Left ventricle myocardium inferior (tissue), 1 donor: ENCODE data around the gene EXPH5. TPM values are rescaled to one million over a fixed set of nuclear protein-coding genes. Genes with fewer than 3 reads are reported as not detected.

Experiments
- DNase-seq: peaks from one replicate; pipeline ENCODE4 v3.0.0-alpha.2; 2020
- H3K27ac ChIP-seq: fragments of 200-600 bp; replicated peaks from 2 replicates; pipeline ENCODE4 v1.8.0; 2021
- H3K27me3 ChIP-seq: fragments of 200-600 bp; 2 replicates; pipeline ENCODE4 v1.8.0; 2021; ENCODE audit warnings: low read depth
- H3K36me3 ChIP-seq: fragments of 200-600 bp; 2 replicates; pipeline ENCODE4 v1.8.0; 2021
- H3K4me1 ChIP-seq: fragments of 200-600 bp; 2 replicates; pipeline ENCODE4 v1.8.0; 2021
- H3K4me3 ChIP-seq: fragments of 200-600 bp; 2 replicates; pipeline ENCODE4 v1.8.0; 2021; ENCODE audit warnings: mild to moderate bottlenecking, moderate library complexity
- H3K9me3 ChIP-seq: fragments of 200-600 bp; replicated peaks from 2 replicates; pipeline ENCODE4 v1.8.0; 2021
- CTCF ChIP-seq: fragments of 200-600 bp; IDR thresholded peaks from 2 replicates; pipeline ENCODE4 v1.8.0; 2021; ENCODE audit warnings: antibody characterized with exemption, mild to moderate bottlenecking, borderline replicate concordance
- intact Hi-C: fragments of 100-400 bp; cut with micrococcal nuclease; formaldehyde crosslinking; loops from one replicate; pipeline ENCODE4 v1.11.0; 2022
- total RNA-seq: library from RNA; stranded (reverse); fragmentation: NEBNext Ultra II Directional; extraction: Animal tissue kit (Norgen Biotek cat#: 25700); gene quantifications from one replicate; pipeline ENCODE4 v1.2.1, GENCODE V29; 2021
- donor health status: DM: no; HTN: yes; CAD: no; lungs with severe emphysema.

EXPH5 gene
- total RNA-seq, 1 donor from 2014 or later, result 0.88 TPM

GRCh38 chr11:108584973-108585372 lies 8.6 kb downstream of the EXPH5 start:
- H3K36me3 ChIP-seq, result no peaks in the 10 kb centered on the region
- no peak overlapping the region for H3K4me3 ChIP-seq
- intact Hi-C loops, result no loop called here
- no peaks in the 10 kb centered on the region for H3K9me3 ChIP-seq
- DNase-seq, result no peak
- no peaks in the 10 kb centered on the region for H3K27me3 ChIP-seq
- H3K27ac ChIP-seq, result no peak overlapping the region
- no peak for TF ChIP-seq CTCF
- H3K4me1 ChIP-seq, result no peaks in the 10 kb centered on the region

- intact Hi-C loops, result no loop called here
- no peaks in the 10 kb centered on the region for H3K4me1 ChIP-seq
- H3K27ac ChIP-seq, result no peak overlapping the region
- no peak for TF ChIP-seq CTCF
- no peak for DNase-seq
- H3K36me3 ChIP-seq, result no peaks in the 10 kb centered on the region
- no peaks in the 10 kb centered on the region for H3K9me3 ChIP-seq
- no peak overlapping the region for H3K4me3 ChIP-seq
- no peaks in the 10 kb centered on the region for H3K27me3 ChIP-seq
Observed at GRCh38 chr11:108580645-108581044, 12.9 kb downstream of the EXPH5 start.

- Histone ChIP-seq H3K4me1 (no peaks in the 10 kb centered on the region), H3K27me3 (no peaks in the 10 kb centered on the region), H3K27ac (no peak overlapping the region), H3K36me3 (no peaks in the 10 kb centered on the region), H3K4me3 (no peak overlapping the region), H3K9me3 (no peaks in the 10 kb centered on the region)
- intact Hi-C loops, result no loop called here
- no peak for DNase-seq
- no peak for TF ChIP-seq CTCF
Observed at GRCh38 chr11:108580043-108580442, 13.5 kb downstream of the EXPH5 start.

- H3K4me1 ChIP-seq, result no peaks in the 10 kb centered on the region
- intact Hi-C loops, result no loop called here
- no peak for TF ChIP-seq CTCF
Observed at GRCh38 chr11:108576523-108576922, 17.0 kb downstream of the EXPH5 start.

GRCh38 chr11:108574675-108575074 lies 18.9 kb downstream of the EXPH5 start:
- DNase-seq, result no peak
- TF ChIP-seq CTCF, result no peak
- Histone ChIP-seq H3K4me3 (no peak overlapping the region), H3K27ac (no peak overlapping the region), H3K27me3 (no peaks in the 10 kb centered on the region), H3K9me3 (no peaks in the 10 kb centered on the region), H3K4me1 (no peaks in the 10 kb centered on the region), H3K36me3 (no peaks in the 10 kb centered on the region)
- intact Hi-C loops, result no loop called here

More at GRCh38 chr11:108576523-108576922, 17.0 kb downstream of the EXPH5 start:
- H3K9me3 ChIP-seq, result no peaks in the 10 kb centered on the region
- H3K4me3 ChIP-seq, result no peak overlapping the region
- H3K27ac ChIP-seq, result no peak overlapping the region
- DNase-seq, result no peak
- H3K36me3 ChIP-seq, result no peaks in the 10 kb centered on the region
- no peaks in the 10 kb centered on the region for H3K27me3 ChIP-seq

GRCh38 chr11:108571001-108571400 lies 22.6 kb downstream of the EXPH5 start:
- no peak for DNase-seq
- intact Hi-C loops, result no loop called here
- H3K36me3 ChIP-seq, result no peaks in the 10 kb centered on the region
- no peak overlapping the region for H3K4me3 ChIP-seq
- H3K4me1 ChIP-seq, result no peaks in the 10 kb centered on the region
- no peaks in the 10 kb centered on the region for H3K9me3 ChIP-seq
- TF ChIP-seq CTCF, result no peak
- H3K27ac ChIP-seq, result no peak overlapping the region
- H3K27me3 ChIP-seq, result no peaks in the 10 kb centered on the region
